Chondrocyte (in vitro differentiated cells): ENCODE results near the gene PCCB. TPM values are rescaled to one million over a fixed set of nuclear protein-coding genes. Genes with fewer than 3 reads are reported as not detected.

Experiments
- DNase-seq: peaks from one replicate; pipeline ENCODE4 v3.0.0; 2021; ENCODE audit warnings: mixed read lengths, low spot score
- H3K27ac Mint-ChIP-seq: one replicate; pipeline ENCODE4 v1.8.0; 2021; ENCODE audit warnings: mild to moderate bottlenecking, moderate library complexity, mixed read lengths; ENCODE audit not compliant: unreplicated experiment
- H3K27me3 Mint-ChIP-seq: 2 replicates; pipeline ENCODE4 v1.8.0; 2021; ENCODE audit warnings: low read depth, mixed read lengths
- H3K36me3 Mint-ChIP-seq: 2 replicates; pipeline ENCODE4 v1.8.0; 2021; ENCODE audit warnings: low read depth, mixed read lengths
- H3K4me1 Mint-ChIP-seq: 2 replicates; pipeline ENCODE4 v1.8.0; 2021; ENCODE audit warnings: low read depth, mild to moderate bottlenecking, mixed read lengths
- H3K4me3 Mint-ChIP-seq: one replicate; pipeline ENCODE4 v1.8.0; 2021; ENCODE audit warnings: mild to moderate bottlenecking, moderate library complexity, mixed read lengths; ENCODE audit not compliant: unreplicated experiment
- H3K9me3 Mint-ChIP-seq: 2 replicates; pipeline ENCODE4 v1.8.0; 2021; ENCODE audit warnings: low read depth, mixed read lengths
- CTCF ChIP-seq: fragments of 200-600 bp; sonication (generic); IDR thresholded peaks from 2 replicates; pipeline ENCODE4 v1.5.0; 2021; ENCODE audit warnings: antibody characterized with exemption, mild to moderate bottlenecking, moderate library complexity
- total RNA-seq: library from RNA; stranded (reverse); gene quantifications from 3 replicates; pipeline ENCODE4 v1.2.1, GENCODE V29; 2021

Gene PCCB
- total RNA-seq, 1 donor from 2014 or later, result 31.1 TPM

GRCh38 chr3:136239094-136239493, 11.0 kb upstream of the PCCB start:
- no peak for TF ChIP-seq CTCF
- Mint-ChIP-seq H3K27me3 (peaks cover 2% of the 10 kb centered on the region), H3K4me1 (no peaks in the 10 kb centered on the region), H3K36me3 (peaks cover 2% of the 10 kb centered on the region), H3K27ac (no peak overlapping the region), H3K4me3 (no peak overlapping the region), H3K9me3 (no peaks in the 10 kb centered on the region)
- no peak for DNase-seq

GRCh38 chr3:136245691-136246090, 4.4 kb upstream of the PCCB start:
- Mint-ChIP-seq H3K4me1 (peaks cover 6% of the 10 kb centered on the region), H3K27me3 (peaks cover 2% of the 10 kb centered on the region), H3K27ac (no peak overlapping the region), H3K4me3 (no peak overlapping the region), H3K9me3 (no peaks in the 10 kb centered on the region), H3K36me3 (peaks cover 2% of the 10 kb centered on the region)
- TF ChIP-seq CTCF, result no peak
- DNase-seq, result no peak

- H3K36me3 Mint-ChIP-seq, result peaks cover 2% of the 10 kb centered on the region
- TF ChIP-seq CTCF, result no peak
- DNase-seq, result no peak
- no peaks in the 10 kb centered on the region for H3K27me3 Mint-ChIP-seq
- H3K4me1 Mint-ChIP-seq, result peaks cover 19% of the 10 kb centered on the region
- H3K4me3 Mint-ChIP-seq, result no peak overlapping the region
- no peaks in the 10 kb centered on the region for H3K9me3 Mint-ChIP-seq
- H3K27ac Mint-ChIP-seq, result no peak overlapping the region
Observed at GRCh38 chr3:136247436-136247835, 2.7 kb upstream of the PCCB start.

GRCh38 chr3:136247855-136248590, 2.1 kb upstream of the PCCB start:
- Mint-ChIP-seq H3K36me3 (peaks cover 2% of the 10 kb centered on the region), H3K4me3 (no peak overlapping the region), H3K4me1 (peaks cover 19% of the 10 kb centered on the region), H3K9me3 (no peaks in the 10 kb centered on the region), H3K27me3 (no peaks in the 10 kb centered on the region), H3K27ac (no peak overlapping the region)
- TF ChIP-seq CTCF, result no peak
- DNase-seq, result no peak

GRCh38 chr3:136249091-136249490, 1.0 kb upstream of the PCCB start:
- no peak for TF ChIP-seq CTCF
- DNase-seq, result no peak
- H3K9me3 Mint-ChIP-seq, result no peaks in the 10 kb centered on the region

More at GRCh38 chr3:136249091-136249490, 1.0 kb upstream of the PCCB start:
- Mint-ChIP-seq H3K4me3 (no peak overlapping the region), H3K27ac (no peak overlapping the region), H3K36me3 (no peaks in the 10 kb centered on the region), H3K4me1 (peaks cover 19% of the 10 kb centered on the region), H3K27me3 (no peaks in the 10 kb centered on the region)
